NCI-H446 treated with DMSO at 0.1 percent for 48 hours (cell line): ENCODE data around the gene POLE3.
"Not testable (repeated sequence)": the region's sequence is repeated elsewhere in the genome, so short reads cannot be mapped to it uniquely, and the experiment has no call there.

ENCODE experiments used
- DNase-seq: peaks from one replicate; lab custom pipeline; 2025; lab: John Stamatoyannopoulos, UW

The POLE3 gene

GRCh38 chr9:113403646-113404045 is 6.8 kb downstream of the POLE3 start:
- DNase-seq, result no peak

- peak; percentile 80 for DNase-seq
Observed at GRCh38 chr9:113401027-113401792, 9.3 kb downstream of the POLE3 start, which contains the start of gene ALAD. TSS of gene ALAD (minus strand) at chr9:113401284. CDS start at chr9:113393559, 7,725 bp downstream.

GRCh38 chr9:113399646-113400200 is 10.8 kb downstream of the POLE3 start:
- DNase-seq, result peak; percentile 0

- DNase-seq, result no peak
Observed at GRCh38 chr9:113398796-113399195, 11.7 kb downstream of the POLE3 start.

GRCh38 chr9:113397203-113397631 is 13.3 kb downstream of the POLE3 start:
- no peak for DNase-seq

GRCh38 chr9:113395000-113395861 is 15.2 kb downstream of the POLE3 start:
- DNase-seq, result no peak

- DNase-seq, result no peak
Observed at GRCh38 chr9:113393281-113393680, 17.2 kb downstream of the POLE3 start.

- no peak for DNase-seq
Observed at GRCh38 chr9:113391917-113392316, 18.6 kb downstream of the POLE3 start.

- no peak for DNase-seq
Observed at GRCh38 chr9:113390192-113390960, 20.1 kb downstream of the POLE3 start.

- DNase-seq, result no peak
Observed at GRCh38 chr9:113389451-113389850, 21.0 kb downstream of the POLE3 start.

GRCh38 chr9:113388833-113389232 is 21.6 kb downstream of the POLE3 start:
- DNase-seq, result no peak

- no peak for DNase-seq
Observed at GRCh38 chr9:113387560-113388230, 22.8 kb downstream of the POLE3 start.

- no peak for DNase-seq
Observed at GRCh38 chr9:113386571-113387393, 23.7 kb downstream of the POLE3 start.

GRCh38 chr9:113381909-113382411 is 28.5 kb downstream of the POLE3 start:
- no peak for DNase-seq

- not testable (repeated sequence) for DNase-seq
Observed at GRCh38 chr9:113381441-113381840, 29.0 kb downstream of the POLE3 start.

- DNase-seq, result no peak
Observed at GRCh38 chr9:113380869-113381378, 29.6 kb downstream of the POLE3 start.

- not testable (repeated sequence) for DNase-seq
Observed at GRCh38 chr9:113379829-113380210, 30.7 kb downstream of the POLE3 start.

- DNase-seq, result not testable (repeated sequence)
Observed at GRCh38 chr9:113379094-113379828, 31.2 kb downstream of the POLE3 start.
